ENCODE measurements around the gene RIPOR3. TPM values are rescaled to one million over a fixed set of nuclear protein-coding genes. Genes with fewer than 3 reads are reported as not detected.

The RIPOR3 gene
- total RNA-seq, 3 donors from 2014 or later (not counting 1 experiment from before 2014, with no cell fraction given), result 0.45 TPM; not detected in 2

DNA sequence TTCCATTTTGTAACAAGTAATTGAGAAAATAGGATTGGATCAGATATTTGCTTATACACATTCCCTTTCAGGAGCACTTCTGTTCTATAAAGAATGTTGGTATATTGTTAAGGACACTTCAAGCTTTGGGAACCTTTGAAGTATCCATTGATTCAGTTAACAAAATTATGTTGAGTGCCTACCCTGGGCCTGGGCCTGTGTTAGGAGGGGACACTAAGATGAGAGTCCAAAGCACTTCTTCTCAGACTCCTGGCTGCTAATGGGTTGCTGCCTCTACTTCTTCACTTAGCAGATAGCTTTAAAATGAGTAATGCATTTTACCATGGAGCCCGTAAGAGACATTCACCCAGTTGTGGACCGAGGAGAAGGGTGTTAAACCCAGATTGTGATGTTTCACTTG is 140.8 kb downstream of the RIPOR3 start:
- Histone ChIP-seq H3K36me3 (ENCODE audit: control insufficient read depth, insufficient read depth, low read length) (no peaks in the 10 kb centered on the region), H3K4me3 (ENCODE audit: low read length) (no peak overlapping the region), H3K9me3 (ENCODE audit: control insufficient read depth, insufficient read depth, low read length) (no peaks in the 10 kb centered on the region), H3K4me1 (ENCODE audit: control insufficient read depth, insufficient read depth, low read length) (peaks cover 20% of the 10 kb centered on the region), H3K27me3 (ENCODE audit: control insufficient read depth, insufficient read depth, low read length) (no peaks in the 10 kb centered on the region), H3K27ac (ENCODE audit: low read length) (no peak overlapping the region)
- DNase-seq, result no peak
- no peaks in the 10 kb centered on the region for H3K36me3 Mint-ChIP-seq
- TF ChIP-seq, protein P1, sequence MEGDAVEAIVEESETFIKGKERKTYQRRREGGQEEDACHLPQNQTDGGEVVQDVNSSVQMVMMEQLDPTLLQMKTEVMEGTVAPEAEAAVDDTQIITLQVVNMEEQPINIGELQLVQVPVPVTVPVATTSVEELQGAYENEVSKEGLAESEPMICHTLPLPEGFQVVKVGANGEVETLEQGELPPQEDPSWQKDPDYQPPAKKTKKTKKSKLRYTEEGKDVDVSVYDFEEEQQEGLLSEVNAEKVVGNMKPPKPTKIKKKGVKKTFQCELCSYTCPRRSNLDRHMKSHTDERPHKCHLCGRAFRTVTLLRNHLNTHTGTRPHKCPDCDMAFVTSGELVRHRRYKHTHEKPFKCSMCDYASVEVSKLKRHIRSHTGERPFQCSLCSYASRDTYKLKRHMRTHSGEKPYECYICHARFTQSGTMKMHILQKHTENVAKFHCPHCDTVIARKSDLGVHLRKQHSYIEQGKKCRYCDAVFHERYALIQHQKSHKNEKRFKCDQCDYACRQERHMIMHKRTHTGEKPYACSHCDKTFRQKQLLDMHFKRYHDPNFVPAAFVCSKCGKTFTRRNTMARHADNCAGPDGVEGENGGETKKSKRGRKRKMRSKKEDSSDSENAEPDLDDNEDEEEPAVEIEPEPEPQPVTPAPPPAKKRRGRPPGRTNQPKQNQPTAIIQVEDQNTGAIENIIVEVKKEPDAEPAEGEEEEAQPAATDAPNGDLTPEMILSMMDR (IDR thresholded peaks at IDR 0.05), result no peak
- no peaks in the 10 kb centered on the region for H3K27me3 Mint-ChIP-seq (ENCODE audit: low read depth in 2 of 2)
- 88% methylated on average over 2 of the region's 2 CpGs for WGBS (ENCODE audit: insufficient coverage)
- H3K9me3 Mint-ChIP-seq, result no peaks in the 10 kb centered on the region
- ATAC-seq, result no peak
- intact Hi-C loops (cut with micrococcal nuclease), result loop anchor here (5.0 kb wide), 1 partner anchor 33 kb away; no protein-coding TSS in a partner anchor
- peaks cover 28 to 32% of the 10 kb centered on the region in 2 donors for H3K4me1 Mint-ChIP-seq
- peak overlapping the region in 1 of 2 donors; percentile 30 for H3K27ac Mint-ChIP-seq
- H3K4me3 Mint-ChIP-seq, result no peak overlapping the region

DNA sequence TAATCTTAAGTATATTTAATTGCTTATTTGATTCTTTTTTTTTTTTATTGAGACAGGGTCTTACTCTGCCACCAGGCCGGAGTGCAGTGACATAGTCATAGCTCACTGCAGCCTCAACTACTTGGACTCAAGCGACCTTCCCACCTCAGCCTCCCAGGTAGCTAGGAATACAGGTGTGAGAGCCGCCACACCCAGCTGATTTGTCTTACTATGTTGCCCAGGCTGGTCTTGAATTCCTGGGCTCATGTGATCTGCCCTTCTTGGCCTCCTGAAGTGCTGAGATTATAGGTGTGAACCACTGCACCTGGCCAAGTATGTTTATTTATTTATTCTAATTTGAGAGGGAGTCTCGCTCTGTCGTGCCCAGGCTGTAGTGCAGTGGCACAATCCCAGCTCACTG is 142.9 kb downstream of the RIPOR3 start:
- no peaks in the 10 kb centered on the region for H3K9me3 Mint-ChIP-seq
- Histone ChIP-seq H3K36me3 (ENCODE audit: control insufficient read depth, insufficient read depth, low read length) (no peaks in the 10 kb centered on the region), H3K9me3 (ENCODE audit: control insufficient read depth, insufficient read depth, low read length) (no peaks in the 10 kb centered on the region), H3K27ac (ENCODE audit: low read length) (no peak overlapping the region), H3K27me3 (ENCODE audit: control insufficient read depth, insufficient read depth, low read length) (no peaks in the 10 kb centered on the region), H3K4me1 (ENCODE audit: control insufficient read depth, insufficient read depth, low read length) (peaks cover 32% of the 10 kb centered on the region), H3K4me3 (ENCODE audit: low read length) (no peak overlapping the region)
- ATAC-seq, result no peak
- peak overlapping the region; percentile 58 for H3K4me3 Mint-ChIP-seq
- peak overlapping the region in 1 of 2 donors; percentile 68 for H3K27ac Mint-ChIP-seq
- DNase-seq, result no peak
- peaks cover 39 to 40% of the 10 kb centered on the region in 2 donors for H3K4me1 Mint-ChIP-seq
- intact Hi-C loops (cut with micrococcal nuclease), result no loop called here
- WGBS (ENCODE audit: insufficient coverage), result 93% methylated on average over 5 of the region's 5 CpGs
- H3K27me3 Mint-ChIP-seq (ENCODE audit: low read depth in 2 of 2), result no peaks in the 10 kb centered on the region
- no peaks in the 10 kb centered on the region for H3K36me3 Mint-ChIP-seq
- TF ChIP-seq, protein P1 (IDR thresholded peaks at IDR 0.05), result no peak

DNA sequence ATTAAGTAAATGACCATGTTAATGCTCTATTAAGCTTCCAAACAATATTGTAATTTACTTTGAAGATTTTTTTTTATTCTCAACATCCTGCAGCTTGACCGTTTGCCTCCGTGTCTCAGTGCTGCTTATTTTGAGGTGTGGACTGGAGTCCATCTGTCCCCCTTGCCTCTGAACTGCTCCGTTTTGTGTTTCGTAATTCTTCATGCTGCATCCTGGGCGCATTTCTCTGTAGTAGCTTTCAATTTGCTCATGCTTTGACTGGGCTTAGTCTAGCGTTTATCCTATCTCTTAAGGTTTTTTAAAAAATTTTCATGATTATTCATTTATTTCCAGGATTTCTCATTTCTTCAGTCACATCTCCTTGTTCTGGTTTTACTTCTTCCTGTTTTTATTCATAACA is 143.4 kb downstream of the RIPOR3 start:
- intact Hi-C loops (cut with micrococcal nuclease), result no loop called here
- Mint-ChIP-seq H3K4me1 (peaks cover 40 to 42% of the 10 kb centered on the region in 2 donors), H3K4me3 (peak overlapping the region; percentile 58), H3K27ac (peak overlapping the region in 1 of 2 donors; percentile 68), H3K27me3 (ENCODE audit: low read depth in 2 of 2) (no peaks in the 10 kb centered on the region), H3K9me3 (no peaks in the 10 kb centered on the region), H3K36me3 (no peaks in the 10 kb centered on the region)
- no peak overlapping the region for H3K27ac ChIP-seq (ENCODE audit: low read length)
- no peak for DNase-seq
- no peaks in the 10 kb centered on the region for H3K36me3 ChIP-seq (ENCODE audit: control insufficient read depth, insufficient read depth, low read length)
- H3K27me3 ChIP-seq (ENCODE audit: control insufficient read depth, insufficient read depth, low read length), result no peaks in the 10 kb centered on the region
- TF ChIP-seq, protein P1 (IDR thresholded peaks at IDR 0.05), result no peak
- no peak overlapping the region for H3K4me3 ChIP-seq (ENCODE audit: low read length)
- H3K4me1 ChIP-seq (ENCODE audit: control insufficient read depth, insufficient read depth, low read length), result peaks cover 32% of the 10 kb centered on the region
- ATAC-seq, result no peak
- no peaks in the 10 kb centered on the region for H3K9me3 ChIP-seq (ENCODE audit: control insufficient read depth, insufficient read depth, low read length)
- 65% methylated on average over 6 of the region's 6 CpGs for WGBS (ENCODE audit: insufficient coverage)

DNA sequence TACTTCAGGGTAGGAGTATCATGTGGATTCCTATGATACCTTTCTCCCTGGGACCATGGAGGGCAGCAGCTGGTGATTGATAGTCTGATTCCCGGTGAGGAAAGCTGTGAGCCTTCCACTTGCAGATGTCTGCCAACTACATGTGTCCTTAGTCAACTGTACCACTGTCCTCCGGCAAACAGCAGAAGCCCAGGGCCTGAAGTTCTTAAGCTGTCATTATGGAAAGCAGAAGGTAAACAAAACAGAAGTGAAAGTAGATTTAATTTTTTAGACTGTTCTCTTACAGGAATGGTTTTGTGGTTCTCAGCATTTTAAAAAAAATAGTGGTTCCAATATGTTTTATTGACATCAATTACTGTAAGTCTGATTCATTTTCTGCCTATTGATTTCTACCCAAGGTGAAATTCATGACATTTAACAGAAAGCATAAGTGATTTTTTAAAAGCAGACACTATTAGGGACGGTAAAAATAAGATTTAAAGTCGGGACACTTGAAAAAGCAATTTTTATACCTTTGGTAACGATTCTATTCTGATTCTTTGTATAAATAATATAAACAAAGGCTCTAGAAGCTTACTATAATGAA is 144.5 kb downstream of the RIPOR3 start:
- Histone ChIP-seq H3K27me3 (ENCODE audit: control insufficient read depth, insufficient read depth, low read length) (no peaks in the 10 kb centered on the region), H3K9me3 (ENCODE audit: control insufficient read depth, insufficient read depth, low read length) (no peaks in the 10 kb centered on the region), H3K4me3 (ENCODE audit: low read length) (peak overlapping the region; percentile 8), H3K4me1 (ENCODE audit: control insufficient read depth, insufficient read depth, low read length) (peaks cover 30% of the 10 kb centered on the region), H3K27ac (ENCODE audit: low read length) (peak overlapping the region; percentile 31), H3K36me3 (ENCODE audit: control insufficient read depth, insufficient read depth, low read length) (no peaks in the 10 kb centered on the region)
- Mint-ChIP-seq H3K27ac (peak overlapping the region; percentile 59 to 68), H3K27me3 (ENCODE audit: low read depth in 2 of 2) (no peaks in the 10 kb centered on the region), H3K4me3 (peak overlapping the region; percentile 69), H3K9me3 (no peaks in the 10 kb centered on the region), H3K4me1 (peaks cover 49 to 51% of the 10 kb centered on the region in 2 donors), H3K36me3 (no peaks in the 10 kb centered on the region)
- intact Hi-C loops (cut with micrococcal nuclease), result no loop called here
- DNase-seq (peak in 1 of 2 donors; percentile 22), ATAC-seq (peak; percentile 21 to 48 (median 45))
- TF ChIP-seq, protein P1 (IDR thresholded peaks at IDR 0.05), result no peak
- WGBS (ENCODE audit: insufficient coverage), result 5% methylated on average over 2 of the region's 5 CpGs

Data from natural killer cell (primary cell).